Smooth muscle cell (in vitro differentiated cells): ENCODE data around the gene NFATC2. TPM values are rescaled to one million over a fixed set of nuclear protein-coding genes. Genes with fewer than 3 reads are reported as not detected.

Experiments
- DNase-seq: peaks from one replicate; lab custom pipeline; 2025; ENCODE audit not compliant: unreplicated experiment; lab: John Stamatoyannopoulos, UW
- H2AFZ ChIP-seq: fragments of 200-600 bp; sonication (generic); 2 replicates; pipeline ENCODE4 v1.6.0; 2016; ENCODE audit warnings: antibody characterized with exemption, low read depth, mild to moderate bottlenecking
- H3F3A ChIP-seq: fragments of 200-600 bp; sonication (generic); 2 replicates; pipeline ENCODE4 v1.6.0; 2017; ENCODE audit warnings: antibody characterized with exemption, low read depth
- H3K27ac ChIP-seq: fragments of 200-600 bp; sonication (generic); 2 replicates; pipeline ENCODE4 v1.5.1; 2016; ENCODE audit warnings: low read depth, mild to moderate bottlenecking
- H3K27me3 ChIP-seq: fragments of 200-600 bp; sonication (generic); 2 replicates; pipeline ENCODE4 v1.6.1; 2016; ENCODE audit warnings: low read depth, mild to moderate bottlenecking
- H3K36me3 ChIP-seq: fragments of 200-600 bp; sonication (generic); 2 replicates; pipeline ENCODE4 v1.5.1; 2016; ENCODE audit warnings: low read depth
- H3K4me1 ChIP-seq: fragments of 200-600 bp; sonication (generic); 2 replicates; pipeline ENCODE4 v1.5.1; 2016; ENCODE audit warnings: low read depth
- H3K4me2 ChIP-seq: fragments of 200-600 bp; sonication (generic); 2 replicates; pipeline ENCODE4 v1.6.0; 2016; ENCODE audit warnings: mild to moderate bottlenecking
- H3K4me3 ChIP-seq: fragments of 200-600 bp; sonication (generic); 2 replicates; pipeline ENCODE4 v1.5.1; 2016; ENCODE audit warnings: mild to moderate bottlenecking
- H3K79me2 ChIP-seq: fragments of 200-600 bp; sonication (generic); 2 replicates; pipeline ENCODE4 v1.6.0; 2016; ENCODE audit warnings: low read depth, mild to moderate bottlenecking
- H3K9ac ChIP-seq: fragments of 200-600 bp; sonication (generic); 2 replicates; pipeline ENCODE4 v1.6.0; 2016; ENCODE audit warnings: low read depth
- H3K9me3 ChIP-seq: fragments of 200-600 bp; sonication (generic); replicated peaks from 2 replicates; pipeline ENCODE4 v1.5.1; 2016; ENCODE audit warnings: low read depth
- H4K20me1 ChIP-seq: fragments of 200-600 bp; sonication (generic); 2 replicates; pipeline ENCODE4 v1.6.0; 2016; ENCODE audit warnings: low read depth
- CTCF ChIP-seq: fragments of 200-600 bp; sonication (generic); IDR thresholded peaks from 2 replicates; pipeline ENCODE4 v1.5.1; 2017; ENCODE audit warnings: borderline replicate concordance, mild to moderate bottlenecking, antibody characterized with exemption; ENCODE audit not compliant: insufficient read depth, poor library complexity, severe bottlenecking
- WGBS: methylation state at CpG from one replicate; pipeline ENCODE4 v1.1.7; 2016; ENCODE audit warnings: low lambda C conversion rate; 5-methylcytosine and 5-hydroxymethylcytosine counted together
- polyA plus RNA-seq: library from polyadenylated mRNA; unstranded; fragments of >200 nt; fragmentation: Nextera tagmentation; extraction: Ambion mirVana; gene quantifications from 2 replicates; pipeline ENCODE4 v1.2.1, GENCODE V29; 2016
- total RNA-seq: library from RNA; depleted of rRNA; stranded (reverse); fragments of >200 nt; gene quantifications from 2 replicates; pipeline ENCODE4 v1.2.3, GENCODE V29; 2014

The NFATC2 gene
- total and polyA plus RNA-seq, 2 experiments from 2014 or later, result 5.8 to 8.4 TPM

- Histone ChIP-seq H3K27ac (no peak overlapping the region), H3F3A (peaks cover 5% of the 10 kb centered on the region), H3K36me3 (no peaks in the 10 kb centered on the region), H4K20me1 (no peaks in the 10 kb centered on the region), H3K79me2 (no peaks in the 10 kb centered on the region), H2AFZ (no peak overlapping the region), H3K4me3 (no peak overlapping the region), H3K27me3 (no peaks in the 10 kb centered on the region), H3K4me1 (peaks cover 11% of the 10 kb centered on the region), H3K9ac (no peak overlapping the region), H3K9me3 (no peaks in the 10 kb centered on the region), H3K4me2 (no peak overlapping the region)
- DNase-seq, result no peak
- no peak for TF ChIP-seq CTCF
- 94% methylated on average over 3 of the region's 3 CpGs for WGBS
Observed at GRCh38 chr20:51384875-51385274, 157.6 kb downstream of the NFATC2 start.

DNA sequence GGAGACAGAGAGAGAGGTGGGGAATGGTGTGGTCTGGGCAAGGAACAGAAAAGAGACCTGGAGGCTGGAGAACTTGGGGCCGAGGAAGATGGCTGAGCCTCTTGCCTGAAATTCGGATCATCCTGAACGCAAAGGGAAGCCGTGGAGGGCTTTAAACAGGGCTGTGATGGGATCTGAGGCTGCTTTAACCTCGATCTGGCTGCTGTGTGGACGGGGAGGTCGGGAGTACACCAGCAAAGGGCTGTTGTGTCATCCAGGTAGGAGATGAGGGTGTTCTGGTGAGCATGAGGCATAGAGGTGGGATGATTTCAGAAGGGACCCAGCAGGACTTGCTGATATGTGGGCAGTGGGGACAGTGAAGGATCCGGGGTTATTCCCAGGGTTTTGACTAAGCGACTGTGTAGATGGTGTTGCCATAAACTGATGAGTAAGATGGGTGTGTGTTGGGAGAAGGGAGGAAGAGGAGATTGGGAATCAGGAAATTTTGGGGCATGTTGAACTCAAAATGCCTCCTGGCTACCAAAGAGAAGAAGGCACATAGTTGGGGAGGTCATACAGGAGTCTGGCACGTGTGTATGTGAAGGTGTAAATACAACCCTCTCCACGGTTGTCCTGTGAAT, 158.5 kb downstream of the NFATC2 start:
- no peaks in the 10 kb centered on the region for H3K79me2 ChIP-seq
- WGBS, result 80% methylated on average over 11 of the region's 11 CpGs
- no peaks in the 10 kb centered on the region for H4K20me1 ChIP-seq
- no peak overlapping the region for H3K9ac ChIP-seq
- DNase-seq, result no peak
- no peak overlapping the region for H3K4me3 ChIP-seq
- no peaks in the 10 kb centered on the region for H3K27me3 ChIP-seq
- H3F3A ChIP-seq, result peaks cover 5% of the 10 kb centered on the region
- no peak overlapping the region for H3K27ac ChIP-seq
- no peaks in the 10 kb centered on the region for H3K36me3 ChIP-seq
- TF ChIP-seq CTCF, result no peak
- H3K4me2 ChIP-seq, result no peak overlapping the region
- peaks cover 11% of the 10 kb centered on the region for H3K4me1 ChIP-seq
- no peak overlapping the region for H2AFZ ChIP-seq
- no peaks in the 10 kb centered on the region for H3K9me3 ChIP-seq

GRCh38 chr20:51382986-51383821, 159.3 kb downstream of the NFATC2 start:
- Histone ChIP-seq H3K36me3 (no peaks in the 10 kb centered on the region), H3K4me3 (no peak overlapping the region), H3K4me2 (no peak overlapping the region), H4K20me1 (no peaks in the 10 kb centered on the region), H3K9ac (no peak overlapping the region), H3F3A (peaks cover 5% of the 10 kb centered on the region), H3K27ac (no peak overlapping the region), H2AFZ (no peak overlapping the region), H3K9me3 (no peaks in the 10 kb centered on the region), H3K79me2 (no peaks in the 10 kb centered on the region), H3K27me3 (no peaks in the 10 kb centered on the region), H3K4me1 (peaks cover 8% of the 10 kb centered on the region)
- 87% methylated on average over 23 of the region's 23 CpGs for WGBS
- no peak for DNase-seq
- TF ChIP-seq CTCF, result no peak
